Calu3 (cell line): ENCODE results near the gene SGPL1. TPM values are rescaled to one million over a fixed set of nuclear protein-coding genes. Genes with fewer than 3 reads are reported as not detected.
A peak's percentile ranks its signal among the peaks of the same experiment; 100 is the strongest.

Experiments used
- BruUV-seq: library from RNA; stranded (reverse); fragments of 400-500 nt; replicated peaks from 2 replicates; lab custom pipeline; 2021; lab: Mats Ljungman, UMichigan
- CTCF ChIA-PET: fragments of 300-600 bp; sonication (Branson Sonifier 250); formaldehyde crosslinking; loops from one replicate; lab custom pipeline; 2022; ENCODE audit warnings: antibody characterized with exemption; lab: Charles Lee
- DNase-seq: peaks from one replicate; pipeline ENCODE4 v3.0.0; 2022
- H3K27ac Mint-ChIP-seq: one replicate; pipeline ENCODE4 v1.8.0; 2022; ENCODE audit warnings: mixed read lengths; ENCODE audit not compliant: unreplicated experiment
- H3K27me3 Mint-ChIP-seq: one replicate; pipeline ENCODE4 v1.8.0; 2022; ENCODE audit warnings: mixed read lengths; ENCODE audit not compliant: unreplicated experiment
- H3K36me3 Mint-ChIP-seq: one replicate; pipeline ENCODE4 v1.8.0; 2022; ENCODE audit warnings: mild to moderate bottlenecking, moderate library complexity, mixed read lengths; ENCODE audit not compliant: insufficient read depth, unreplicated experiment
- H3K4me1 Mint-ChIP-seq: one replicate; pipeline ENCODE4 v1.8.0; 2022; ENCODE audit warnings: mild to moderate bottlenecking, low read depth, mixed read lengths; ENCODE audit not compliant: unreplicated experiment
- H3K4me3 Mint-ChIP-seq: one replicate; pipeline ENCODE4 v1.8.0; 2022; ENCODE audit warnings: mild to moderate bottlenecking, low read depth, moderate library complexity, mixed read lengths; ENCODE audit not compliant: unreplicated experiment
- H3K9me3 Mint-ChIP-seq: one replicate; pipeline ENCODE4 v1.8.0; 2022; ENCODE audit warnings: low read depth, mixed read lengths; ENCODE audit not compliant: unreplicated experiment
- CTCF ChIP-seq: fragments of 200-600 bp; IDR thresholded peaks from one replicate; pipeline ENCODE4 v1.8.0; 2022; ENCODE audit warnings: antibody characterized with exemption; ENCODE audit not compliant: unreplicated experiment
- intact Hi-C: fragments of 100-400 bp; cut with micrococcal nuclease; formaldehyde crosslinking; loops from one replicate; pipeline ENCODE4 v1.10.0; 2022; ENCODE audit not compliant: unreplicated experiment
- total RNA-seq: library from RNA; stranded (reverse); gene quantifications from 2 replicates; pipeline ENCODE4 v1.2.3, GENCODE V29; 2022

SGPL1 gene
- total RNA-seq, 1 experiment from 2014 or later = 84.6 TPM

- H3K27me3 Mint-ChIP-seq = no peaks in the 10 kb centered on the region
- H3K9me3 Mint-ChIP-seq = no peaks in the 10 kb centered on the region
- no peaks in the 10 kb centered on the region for H3K4me1 Mint-ChIP-seq
- BruUV-seq = no TSS peak
- peaks cover 35% of the 10 kb centered on the region for H3K36me3 Mint-ChIP-seq
- no peak for TF ChIP-seq CTCF
- no peak overlapping the region for H3K4me3 Mint-ChIP-seq
- DNase-seq = no peak
- CTCF ChIA-PET = no interaction called here
- H3K27ac Mint-ChIP-seq = no peak overlapping the region
- intact Hi-C loops = no loop called here
Observed at GRCh38 chr10:70879207-70879606, 63.5 kb downstream of the SGPL1 start.

GRCh38 chr10:70880077-70880534 is 64.4 kb downstream of the SGPL1 start:
- TF ChIP-seq CTCF = peak; percentile 94
- DNase-seq = peak; percentile 86
- Mint-ChIP-seq H3K9me3 (no peaks in the 10 kb centered on the region), H3K27ac (no peak overlapping the region), H3K4me1 (no peaks in the 10 kb centered on the region), H3K27me3 (no peaks in the 10 kb centered on the region), H3K36me3 (peaks cover 43% of the 10 kb centered on the region), H3K4me3 (no peak overlapping the region)
- intact Hi-C loops = loop anchor here (1.0 to 2.0 kb wide), 2 partner anchors 65 to 329 kb away; partner anchors contain the start of gene SGPL1
- no TSS peak for BruUV-seq
- CTCF ChIA-PET = no interaction called here

GRCh38 chr10:70884741-70885140 is 69.0 kb downstream of the SGPL1 start:
- no peaks in the 10 kb centered on the region for H3K4me1 Mint-ChIP-seq
- no TSS peak for BruUV-seq
- intact Hi-C loops = no loop called here
- H3K36me3 Mint-ChIP-seq = peaks cover 56% of the 10 kb centered on the region
- no peaks in the 10 kb centered on the region for H3K27me3 Mint-ChIP-seq
- no peak for TF ChIP-seq CTCF
- DNase-seq = no peak
- H3K4me3 Mint-ChIP-seq = no peak overlapping the region
- no peaks in the 10 kb centered on the region for H3K9me3 Mint-ChIP-seq
- no peak overlapping the region for H3K27ac Mint-ChIP-seq
- CTCF ChIA-PET = interaction anchor here (1.1 kb wide), 1 partner anchor 13 kb away, joined by 11 read pairs; no protein-coding TSS in a partner anchor

GRCh38 chr10:70885481-70885880 is 69.7 kb downstream of the SGPL1 start:
- Mint-ChIP-seq H3K27ac (no peak overlapping the region), H3K4me3 (no peak overlapping the region), H3K27me3 (no peaks in the 10 kb centered on the region), H3K36me3 (peaks cover 56% of the 10 kb centered on the region), H3K9me3 (no peaks in the 10 kb centered on the region), H3K4me1 (no peaks in the 10 kb centered on the region)
- no TSS peak for BruUV-seq
- intact Hi-C loops = no loop called here
- CTCF ChIA-PET = no interaction called here
- DNase-seq = no peak
- no peak for TF ChIP-seq CTCF
